Right lobe of liver (tissue), 4 donors: ENCODE measurements around the gene NSD1.

Experiments used
- CTCF ChIP-seq, 4 donors: fragments of 200-600 bp in 3 of 4; fragments of 450-650 bp in 1 of 4; IDR thresholded peaks; one replicate each; pipeline versions ENCODE4 v1.5.1 to v1.8.0; 2016 to 2022; ENCODE audit warnings: antibody characterized with exemption in 4 of 4, mild to moderate bottlenecking in 2 of 4
- POLR2A ChIP-seq: fragments of 450-650 bp; IDR thresholded peaks from one replicate; pipeline ENCODE4 v1.6.1; 2017; ENCODE audit warnings: antibody characterized with exemption, mild to moderate bottlenecking
- donor health status: DM: no; HTN: no; CAD: no.
- donor health status: DM: no; HTN: no; CAD: no.
- donor health status: DM: no; HTN: yes; CAD: no.

- TF ChIP-seq CTCF (IDR thresholded peaks at IDR 0.05): no peak
- no peak for TF ChIP-seq POLR2A
Observed at GRCh38 chr5:177316005-177316404, 182.4 kb downstream of the NSD1 start.
